GM18517 (cell line): ENCODE measurements around the gene AXDND1.
A peak's percentile ranks its signal among the peaks of the same experiment; 100 is the strongest.
"Not testable (repeated sequence)": the region's sequence is repeated elsewhere in the genome, so short reads cannot be mapped to it uniquely, and the experiment has no call there.

Experiments used
- ATAC-seq: cut with Tn5 transposase; IDR thresholded peaks from one replicate; pipeline ENCODE4 v1.9.1; 2021; ENCODE audit warnings: mild to moderate bottlenecking, moderate library complexity; ENCODE audit not compliant: unreplicated experiment

Gene AXDND1

DNA sequence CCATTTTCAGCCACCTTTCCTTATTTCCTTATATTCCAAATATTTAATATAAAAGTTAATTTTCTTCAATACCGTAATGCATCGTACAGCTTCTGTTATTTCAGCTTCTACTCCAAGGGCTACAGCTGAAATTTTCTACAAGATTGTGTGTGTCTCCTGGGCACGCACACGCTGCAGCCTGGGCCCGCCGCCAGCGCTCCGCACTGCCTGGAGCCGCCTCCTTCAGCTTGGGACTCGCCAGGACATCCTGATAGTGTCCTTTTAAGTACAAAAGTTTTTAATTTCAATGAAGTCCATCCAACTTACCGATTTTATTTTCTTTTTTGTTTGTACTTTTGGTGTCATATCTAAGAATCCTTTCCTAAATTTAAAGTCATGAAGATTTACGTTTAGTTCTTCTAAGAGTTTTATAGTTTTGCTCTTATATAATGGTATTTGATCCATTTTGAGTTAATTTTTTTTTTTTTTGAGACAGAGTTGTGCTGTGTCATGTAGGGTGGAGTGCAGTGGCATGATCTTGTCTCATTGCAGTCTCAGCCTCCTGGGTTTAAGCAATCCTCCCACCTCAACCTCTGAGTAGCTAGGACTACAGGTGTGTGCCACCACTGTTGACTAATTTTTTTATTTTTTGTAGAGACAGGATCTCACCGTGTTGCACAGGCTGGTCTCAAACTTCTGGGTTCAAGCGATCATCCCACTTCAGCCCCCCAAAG lies 82.8 kb downstream of the AXDND1 start:
- no peak for ATAC-seq

DNA sequence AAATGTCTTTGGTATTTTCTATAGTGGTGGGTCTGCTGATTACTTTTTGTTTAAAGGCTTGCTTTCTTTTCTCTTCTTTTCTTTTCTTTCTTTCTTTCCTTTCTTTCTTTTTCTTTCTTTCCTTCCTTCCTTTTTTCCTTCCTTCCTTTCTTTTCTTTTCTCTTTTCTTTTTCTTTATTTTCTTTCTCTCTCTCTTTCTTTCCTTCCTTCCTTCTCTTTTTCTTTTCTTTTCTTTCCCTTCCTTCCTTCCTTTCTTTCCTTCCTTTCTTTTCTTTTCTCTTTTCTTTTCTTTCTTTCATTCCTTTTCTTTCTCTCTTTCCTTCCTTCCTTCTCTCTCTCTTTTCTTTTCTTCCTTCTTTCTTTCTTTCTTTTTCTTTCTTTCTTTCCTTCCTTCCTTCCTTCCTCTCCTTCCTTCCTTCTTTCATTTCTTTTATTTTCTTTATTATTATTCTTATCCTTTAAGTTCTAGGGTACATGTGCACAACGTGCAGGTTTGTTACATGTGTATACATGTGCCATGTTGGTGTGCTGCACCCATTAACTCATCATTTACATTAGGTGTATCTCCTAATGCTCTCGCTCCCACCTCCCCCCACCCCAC lies 93.9 kb downstream of the AXDND1 start:
- not testable (repeated sequence) for ATAC-seq

DNA sequence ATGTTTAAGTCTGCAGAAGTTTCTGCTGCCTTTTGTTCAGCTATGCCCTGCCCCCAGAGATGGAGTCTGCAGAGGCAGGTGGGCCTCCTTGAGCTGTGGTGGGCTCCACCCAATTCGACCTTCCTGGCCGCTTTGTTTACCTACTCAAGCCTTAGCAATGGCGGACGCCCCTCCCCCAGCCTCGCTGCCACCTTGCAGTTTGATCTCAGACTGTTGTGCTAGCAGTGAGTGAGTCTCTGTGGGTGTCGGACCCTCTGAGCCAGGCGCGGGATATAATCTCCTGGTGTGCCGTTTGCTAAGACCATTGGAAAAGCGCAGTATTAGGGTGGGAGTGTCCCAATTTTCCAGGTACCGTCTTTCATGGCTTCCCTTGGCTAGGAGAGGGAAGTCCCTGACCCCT lies 99.9 kb downstream of the AXDND1 start:
- not testable (repeated sequence) for ATAC-seq

DNA sequence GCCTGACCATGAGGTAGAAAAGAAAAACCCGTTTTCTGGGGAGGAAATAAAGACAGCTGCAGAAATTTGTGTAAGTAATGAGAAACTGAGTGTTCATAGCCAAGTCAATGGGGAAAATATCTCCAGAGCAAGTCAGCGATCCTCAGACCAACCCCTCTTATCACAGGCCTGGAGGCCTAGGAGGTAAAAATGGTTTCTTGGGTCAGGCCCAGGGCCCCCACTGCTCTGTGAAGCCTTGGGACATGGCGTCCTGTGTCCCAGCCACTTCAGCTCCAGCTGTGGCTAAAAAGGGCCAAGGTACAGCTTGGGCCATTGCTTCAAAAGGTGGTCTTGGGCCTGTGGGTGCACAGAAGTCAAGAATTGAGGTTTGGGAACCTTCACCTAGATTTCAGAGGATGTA lies 108.9 kb downstream of the AXDND1 start:
- no peak for ATAC-seq

DNA sequence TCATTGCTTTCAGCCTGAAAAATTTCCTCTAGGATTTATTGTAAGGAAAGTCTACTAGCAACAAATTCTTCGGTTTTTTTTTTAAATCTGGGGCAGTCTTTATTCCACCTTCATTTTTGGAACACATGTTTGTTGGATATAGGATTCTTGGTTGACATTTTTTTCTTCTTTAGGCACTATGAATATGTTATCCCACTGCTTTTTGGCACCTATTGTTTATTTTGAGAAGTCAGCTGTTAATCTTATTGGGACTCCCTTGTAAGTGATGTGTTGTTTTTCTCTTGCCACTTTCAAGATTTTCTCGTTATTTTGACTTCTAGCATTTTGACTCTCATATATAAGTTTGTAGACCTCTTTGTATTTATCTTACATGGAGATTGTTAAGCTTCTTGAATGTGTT lies 110.7 kb downstream of the AXDND1 start:
- no peak for ATAC-seq

DNA sequence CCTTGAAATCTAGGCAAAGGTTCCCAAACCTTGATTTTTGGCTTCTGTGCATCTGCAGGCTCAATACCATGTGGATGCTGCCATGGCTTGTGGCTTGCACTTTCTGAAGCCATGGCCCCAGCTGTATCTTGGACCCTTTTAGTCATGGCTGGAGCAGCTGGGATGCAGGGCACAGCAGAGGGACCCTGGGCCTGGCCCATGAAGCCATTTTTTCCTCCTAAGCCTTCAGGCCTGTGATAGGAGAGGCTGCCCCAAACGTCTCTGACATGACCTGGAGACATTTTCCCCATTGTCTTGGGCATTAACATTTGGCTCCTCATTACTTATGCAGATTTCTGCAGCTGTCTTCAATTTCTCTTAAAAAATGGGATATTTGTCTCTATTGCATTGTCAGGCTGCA lies 112.6 kb downstream of the AXDND1 start:
- ATAC-seq, result no peak

DNA sequence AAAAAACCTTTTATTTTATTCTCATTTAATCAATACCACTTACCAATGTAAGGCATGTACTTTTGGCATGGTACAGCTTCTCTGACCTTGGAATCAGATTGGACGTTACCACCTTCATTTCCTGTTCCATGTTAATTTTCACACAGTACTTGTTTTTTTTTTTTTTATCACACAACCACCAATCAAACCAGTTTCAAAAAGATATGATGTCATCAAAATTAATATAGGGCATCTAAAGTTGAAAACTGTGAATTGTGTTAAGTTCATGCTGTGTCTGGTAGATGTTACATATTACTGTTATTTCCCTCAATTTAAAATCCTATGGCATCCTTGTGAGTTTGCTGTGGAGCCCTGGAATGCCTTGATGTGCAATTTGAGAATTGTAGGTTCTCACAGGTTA lies 124.8 kb downstream of the AXDND1 start:
- ATAC-seq, result no peak

DNA sequence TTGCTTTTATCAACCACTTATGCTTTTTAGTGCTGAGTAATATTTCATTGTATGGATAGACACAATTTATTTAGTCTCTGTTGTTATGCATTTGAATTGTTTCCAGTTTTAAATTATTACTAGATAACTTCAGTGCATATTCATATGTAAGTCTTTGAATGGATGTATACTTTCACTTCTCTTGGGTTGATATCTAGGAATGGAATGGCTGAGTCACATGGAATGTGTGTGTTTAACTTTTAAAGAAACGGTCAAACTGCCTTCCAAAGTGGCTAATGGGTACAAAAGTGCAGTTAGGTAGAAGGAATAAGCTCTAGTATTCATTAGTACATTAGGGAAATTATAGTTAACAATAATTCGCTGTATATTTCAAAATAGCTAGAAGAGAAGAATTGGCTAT lies 127.6 kb downstream of the AXDND1 start:
- ATAC-seq, result no peak

DNA sequence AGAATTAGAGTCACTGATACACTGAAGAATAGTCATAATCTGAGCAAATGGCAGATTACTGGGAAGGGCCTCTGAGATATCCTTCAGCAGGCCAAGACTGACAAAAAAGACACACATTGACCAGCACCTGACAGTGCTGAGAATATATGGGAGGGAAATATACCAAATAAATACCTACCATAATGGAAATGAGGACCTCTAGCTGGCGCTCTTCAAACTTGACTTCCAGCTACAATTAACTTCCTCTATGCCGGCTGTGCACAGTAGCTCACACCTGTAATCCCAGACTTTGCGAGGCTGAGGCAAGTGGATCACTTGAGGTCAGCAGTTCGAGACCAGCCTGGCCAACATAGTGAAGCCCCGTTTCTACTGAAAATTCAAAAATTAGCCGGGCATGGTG lies 140.4 kb downstream of the AXDND1 start:
- no peak for ATAC-seq

DNA sequence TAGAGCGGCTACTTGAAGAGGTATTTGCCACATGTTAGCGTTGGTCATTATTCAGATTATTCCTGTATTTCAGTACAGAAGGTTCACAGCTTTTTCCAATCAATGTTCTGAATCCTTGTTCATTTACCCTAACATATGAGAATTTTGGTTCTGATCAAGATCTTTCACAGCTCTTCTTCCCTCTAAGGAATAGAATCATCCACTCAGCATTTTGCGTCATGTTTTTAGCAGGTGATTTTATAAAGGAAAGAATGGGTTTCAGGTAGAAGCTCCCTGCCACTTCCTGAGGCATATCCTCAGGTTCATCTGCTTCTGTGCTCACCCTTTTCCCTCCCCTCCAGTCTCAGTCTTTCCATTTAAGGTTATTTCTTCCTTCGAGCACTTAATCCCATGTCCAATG lies 143.6 kb downstream of the AXDND1 start:
- ATAC-seq, result no peak

DNA sequence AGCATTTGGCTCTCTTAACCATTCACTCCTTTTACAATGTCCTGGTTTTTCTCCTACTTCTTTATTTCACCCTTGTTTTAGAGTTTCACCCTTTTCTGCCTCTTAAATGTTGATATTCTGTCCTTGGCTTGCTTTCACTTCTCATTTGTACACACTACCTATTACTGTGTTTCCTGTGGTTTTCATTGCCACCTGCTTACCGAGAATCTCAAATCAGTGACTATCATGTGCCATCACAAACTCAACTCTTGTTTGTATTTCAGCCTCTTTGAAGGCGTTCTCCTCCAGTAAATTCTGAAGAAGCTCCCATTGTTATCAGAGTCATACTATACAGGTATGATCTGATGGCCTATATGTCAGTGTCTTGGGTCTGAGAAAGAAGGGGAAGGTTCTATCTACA lies 144.3 kb downstream of the AXDND1 start:
- ATAC-seq, result peak; percentile 75

DNA sequence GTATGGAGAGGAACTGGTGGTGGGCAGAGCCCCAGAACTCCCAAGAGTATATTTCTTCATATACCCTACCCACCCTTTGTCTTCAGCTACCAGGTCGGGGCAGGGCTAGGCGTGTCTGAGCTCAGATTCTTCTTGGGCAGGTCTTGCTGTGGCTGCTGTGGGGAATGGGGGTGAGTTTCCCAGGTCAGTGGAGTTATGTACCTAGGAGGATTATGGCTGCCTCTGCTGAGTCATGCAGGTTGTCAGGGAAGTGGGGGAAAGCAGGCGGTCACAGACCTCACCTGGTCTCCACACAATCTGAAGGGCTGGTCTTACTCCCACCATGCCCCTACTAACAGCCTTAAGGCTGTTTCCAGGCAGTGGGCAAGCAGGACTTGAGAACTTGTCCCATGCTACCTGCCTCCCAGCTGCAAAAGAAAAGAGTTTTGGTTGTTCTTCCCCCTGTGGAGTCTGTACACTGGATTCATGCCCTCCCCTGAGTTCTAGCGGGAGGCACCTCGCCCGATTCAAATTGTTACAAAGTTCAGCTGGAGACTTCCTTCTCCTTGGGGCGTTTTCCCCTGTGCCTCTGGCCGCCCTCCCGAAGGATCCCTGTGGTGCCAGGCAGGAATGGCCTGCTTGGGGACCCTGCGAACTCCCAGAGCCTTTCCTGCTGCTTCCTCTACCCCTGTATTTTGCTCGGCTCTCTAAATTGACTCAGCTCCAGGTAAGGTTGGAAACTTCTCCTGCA lies 151.4 kb downstream of the AXDND1 start:
- ATAC-seq, result no peak

DNA sequence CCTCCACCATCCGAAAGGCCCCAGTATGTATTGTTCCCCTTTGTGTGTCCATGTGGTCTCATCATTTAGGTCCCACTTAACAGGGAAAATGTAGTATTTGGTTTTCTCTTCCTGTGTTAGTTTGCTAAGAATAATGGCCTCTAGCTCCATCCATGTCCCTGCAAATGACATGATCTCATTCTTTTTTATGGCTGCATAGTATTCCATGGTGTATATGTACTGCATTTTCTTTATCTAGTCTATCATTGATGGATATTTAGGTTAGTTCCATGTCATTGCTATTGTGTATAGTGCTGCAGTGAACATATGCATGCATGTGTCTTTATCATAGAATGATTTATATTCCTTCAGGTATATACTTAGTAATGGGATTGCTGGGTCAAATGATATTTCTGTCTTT lies 152.8 kb downstream of the AXDND1 start:
- not testable (repeated sequence) for ATAC-seq

DNA sequence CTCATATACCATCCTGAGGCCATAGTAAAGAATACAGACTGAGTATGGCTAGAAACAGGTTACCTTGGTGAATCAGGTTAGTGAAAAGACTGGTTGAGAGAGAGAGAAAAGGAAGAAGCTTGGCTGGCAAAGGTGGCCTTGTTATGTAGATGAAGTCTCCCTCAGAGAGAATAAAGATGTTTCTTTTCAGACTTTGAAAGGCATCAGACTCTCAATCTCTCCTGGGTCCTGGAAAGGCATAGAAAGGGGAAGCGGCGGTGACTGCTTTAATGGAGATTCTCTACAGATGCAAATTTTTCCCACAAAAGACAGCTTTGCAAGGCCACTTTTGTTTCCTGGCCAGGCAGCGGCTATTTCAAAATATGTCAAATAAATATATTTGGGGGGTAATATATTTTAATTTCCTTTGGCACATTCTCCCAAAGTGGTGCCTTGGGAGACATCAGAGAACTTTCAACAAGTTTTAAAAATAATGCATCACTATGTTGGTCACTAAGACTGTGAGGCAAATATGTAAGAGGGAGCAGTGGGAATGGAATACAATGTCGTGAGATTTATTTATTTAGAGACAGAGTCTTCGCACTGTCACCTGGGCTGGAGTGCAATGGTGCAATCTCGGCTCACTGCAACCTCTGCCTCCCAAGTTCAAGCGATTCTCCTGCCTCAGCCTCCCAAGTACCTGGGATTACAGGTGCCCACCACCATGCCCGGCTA lies 163.9 kb downstream of the AXDND1 start:
- ATAC-seq, result no peak

DNA sequence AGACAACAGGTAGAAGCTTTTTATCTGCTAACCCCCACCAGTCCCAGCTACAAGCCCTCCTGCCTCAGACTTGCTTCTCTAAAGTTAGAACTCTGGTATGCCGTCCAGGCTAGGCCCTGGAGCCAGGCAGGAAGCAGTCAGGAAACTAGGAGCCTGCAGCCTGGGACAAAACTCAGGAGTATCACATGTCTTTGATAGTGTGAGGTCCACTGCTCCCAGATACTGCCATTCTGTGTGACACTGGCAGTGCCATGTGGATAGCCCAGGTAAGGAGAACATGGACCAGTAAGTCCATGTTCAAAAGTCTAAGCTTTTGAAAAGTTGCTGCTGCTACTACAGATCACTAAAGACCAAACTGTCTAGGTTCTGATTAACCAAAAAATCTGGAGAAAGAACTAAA lies 164.6 kb downstream of the AXDND1 start:
- ATAC-seq, result no peak

DNA sequence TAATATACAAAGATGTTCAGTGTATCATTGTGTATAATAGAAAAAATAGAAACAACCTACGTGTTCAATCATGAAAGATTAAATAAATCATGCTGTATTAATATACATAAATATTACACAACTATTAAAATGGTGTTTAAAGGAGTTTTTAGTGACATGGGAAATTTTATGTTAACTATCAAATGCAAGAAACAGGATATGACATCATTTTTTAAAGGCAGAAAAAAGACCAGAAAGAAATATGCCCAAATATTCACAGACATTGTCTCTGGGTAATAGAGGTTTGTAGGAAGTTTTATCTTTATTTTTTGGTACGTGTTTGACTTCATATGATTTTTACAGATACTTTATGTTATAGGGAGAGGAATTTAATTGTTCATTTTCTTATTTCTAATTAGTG lies 176.0 kb downstream of the AXDND1 start:
- no peak for ATAC-seq

DNA sequence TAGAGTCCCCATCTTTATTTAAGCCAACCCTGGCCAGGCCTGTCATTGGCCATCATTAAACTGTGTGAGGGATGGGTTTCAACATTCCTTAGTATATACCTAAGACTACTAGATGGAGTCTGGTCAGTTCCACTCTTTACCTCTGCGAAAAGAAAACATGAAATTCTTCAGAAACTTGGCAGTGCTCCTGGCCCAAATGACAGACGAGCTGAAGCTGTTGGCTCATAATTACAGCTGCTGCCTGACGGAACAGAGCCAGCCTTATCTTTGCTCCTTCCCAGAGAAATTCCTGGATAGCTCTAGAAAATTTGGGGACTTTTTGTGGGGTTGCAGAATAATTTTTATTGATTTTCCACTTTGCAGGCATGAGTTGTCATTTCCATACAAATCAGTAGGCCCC lies 179.6 kb downstream of the AXDND1 start:
- ATAC-seq, result no peak

DNA sequence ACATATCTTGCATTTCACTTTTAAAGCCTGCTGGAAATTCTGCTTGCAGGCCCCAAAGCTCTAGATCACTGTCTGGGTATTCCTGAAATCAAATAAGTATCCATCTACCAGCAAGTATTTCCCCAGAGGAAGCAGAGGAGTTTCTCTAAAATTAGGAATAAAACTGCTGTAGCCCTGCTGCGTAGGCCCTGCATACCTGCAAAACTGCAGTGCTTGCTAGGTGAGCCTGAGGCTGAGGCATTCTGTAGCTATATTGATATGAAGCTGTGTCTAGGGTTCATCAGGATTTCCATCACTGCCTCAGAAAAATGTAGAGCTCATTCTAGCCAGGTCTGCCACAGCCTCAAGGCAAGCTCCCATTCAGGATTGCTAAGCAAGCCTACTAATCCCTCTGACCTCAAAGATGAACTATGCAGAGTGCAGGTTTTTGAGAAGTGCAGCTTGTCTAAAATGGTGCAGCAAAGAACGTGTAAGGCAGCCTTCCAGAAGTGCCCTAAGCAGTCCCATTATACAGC lies 181.3 kb downstream of the AXDND1 start:
- no peak for ATAC-seq

DNA sequence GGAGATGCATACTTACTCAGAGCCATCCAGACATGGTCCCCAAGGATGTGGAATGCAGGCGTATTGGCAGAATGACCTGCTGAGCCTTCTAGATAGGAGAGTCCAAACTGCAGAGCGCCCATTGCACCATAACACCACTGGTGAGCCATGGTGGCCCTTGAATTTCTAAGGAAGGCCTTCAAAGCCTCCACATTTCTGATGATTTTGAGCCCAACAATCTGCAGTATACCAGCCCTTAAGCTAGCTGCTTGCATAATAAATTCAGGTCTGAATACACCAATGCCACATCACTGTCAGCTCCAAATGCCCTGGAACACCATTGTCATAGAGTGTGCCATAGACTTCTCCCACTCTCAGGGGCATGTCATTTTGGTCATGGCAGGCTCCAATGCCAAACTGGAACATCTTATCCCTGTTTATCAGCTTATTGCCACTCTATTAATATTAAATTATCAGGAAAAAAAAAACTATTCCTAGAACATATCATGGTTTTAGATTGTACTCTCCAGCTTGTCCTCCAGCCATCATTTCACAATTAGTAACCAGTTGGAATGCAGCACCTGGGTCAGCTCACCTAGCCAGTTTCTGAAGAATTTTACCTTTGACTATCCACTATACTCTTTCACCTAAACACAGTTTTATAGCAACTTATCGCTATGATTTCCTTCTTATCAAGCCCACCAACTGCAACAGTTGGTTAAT lies 183.0 kb downstream of the AXDND1 start:
- no peak for ATAC-seq

DNA sequence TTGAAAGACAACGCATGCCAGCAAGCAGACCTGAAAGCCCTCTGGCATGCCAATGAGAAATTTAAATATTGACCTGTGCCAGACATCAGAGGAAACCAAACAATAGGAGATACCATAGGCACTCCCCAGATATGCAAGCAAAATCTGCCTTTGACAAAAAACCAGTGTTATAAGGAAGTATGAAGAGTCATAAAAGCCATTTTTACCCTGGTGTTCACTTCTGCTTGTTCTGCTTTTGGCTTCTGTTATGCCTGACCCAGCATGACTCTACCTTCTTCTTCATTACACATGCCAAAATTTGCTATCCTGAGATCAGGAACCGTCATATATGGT lies 183.6 kb downstream of the AXDND1 start:
- ATAC-seq, result no peak
